Stimulated activated CD8-positive, alpha-beta memory T cell treated with anti-CD3 and anti-CD28 coated beads, Interleukin-15, amount 100 ng/mL, for 24 hours (primary cell): Measurements from ENCODE around the gene BTRC.

Experiments used
- DNase-seq: peaks from one replicate; pipeline ENCODE4 v3.0.0-alpha.2; 2020; ENCODE audit warnings: low read depth

BTRC gene

GRCh38 chr10:101538446-101538845 is 184.5 kb downstream of the BTRC start:
- DNase-seq, result no peak

- no peak for DNase-seq
Measured at GRCh38 chr10:101545898-101546297, 191.9 kb downstream of the BTRC start.

DNA sequence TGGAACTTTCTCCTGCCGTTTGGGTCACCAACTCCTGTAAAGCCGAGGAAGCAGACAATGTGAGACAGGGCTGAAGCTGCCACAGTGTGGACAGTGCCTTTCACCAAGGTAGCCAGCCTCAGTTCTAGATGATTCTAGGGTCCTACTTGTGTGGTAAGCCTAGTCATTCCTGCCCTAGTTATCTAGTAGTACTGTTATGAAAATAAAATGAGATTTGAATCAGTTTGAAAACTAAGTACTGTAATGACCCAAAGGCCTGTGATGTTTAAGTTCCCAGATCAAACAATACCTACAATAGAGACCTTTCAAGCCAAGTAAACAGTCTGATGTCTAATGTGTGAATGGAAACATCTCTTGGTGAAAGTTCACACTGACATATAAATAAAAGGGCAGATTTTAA is 197.0 kb downstream of the BTRC start:
- DNase-seq, result no peak

GRCh38 chr10:101552442-101552841 is 198.5 kb downstream of the BTRC start:
- no peak for DNase-seq

GRCh38 chr10:101557541-101557940 is 203.6 kb downstream of the BTRC start:
- DNase-seq, result no peak

- DNase-seq, result no peak
Measured at GRCh38 chr10:101558204-101558603, 204.2 kb downstream of the BTRC start.

DNA sequence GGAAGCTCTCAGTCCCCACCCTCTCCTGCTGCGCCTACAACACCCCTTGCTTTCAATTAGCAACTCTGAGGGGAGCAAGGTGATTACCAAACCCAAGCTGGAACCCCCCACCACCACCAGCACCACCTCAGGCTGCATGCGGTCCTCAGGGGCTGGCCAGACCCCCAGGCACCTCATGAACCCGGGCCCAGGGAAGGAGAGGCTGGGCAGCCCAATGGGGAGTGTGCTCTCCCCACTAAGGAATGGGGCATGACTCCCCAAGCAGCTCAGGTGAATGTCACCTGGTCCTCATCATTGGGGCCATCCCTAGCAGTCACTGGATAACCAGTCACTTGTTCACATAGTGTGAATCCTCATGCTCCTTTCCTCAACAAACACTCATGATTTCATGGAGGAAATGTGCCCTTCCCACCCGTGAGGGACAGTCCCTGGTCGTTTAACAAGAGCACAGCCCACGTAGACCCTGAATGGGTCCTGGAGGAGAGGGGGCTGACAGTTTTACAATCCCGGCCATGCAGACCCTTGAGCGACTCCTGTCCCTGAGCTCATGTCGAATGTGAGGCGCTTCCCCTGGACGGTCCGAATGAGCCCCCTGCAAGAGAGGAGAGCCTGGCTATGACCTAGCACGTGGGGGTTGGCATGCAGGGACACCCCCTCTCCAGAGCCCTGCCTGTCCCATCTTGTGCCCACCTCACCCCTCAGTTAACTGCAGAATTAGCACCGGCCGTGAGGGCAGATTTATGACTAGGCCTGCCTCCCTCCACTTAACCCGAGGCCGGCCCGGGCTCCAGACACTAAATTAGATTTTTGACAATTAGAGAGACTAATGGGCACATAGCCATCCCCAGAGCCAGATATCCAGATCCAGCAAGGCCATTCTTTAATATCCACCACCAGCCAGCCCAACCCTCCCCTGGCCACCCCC is 205.0 kb downstream of the BTRC start:
- DNase-seq, result no peak

GRCh38 chr10:101559596-101560297 is 205.8 kb downstream of the BTRC start:
- DNase-seq, result no peak

- DNase-seq, result no peak
Measured at GRCh38 chr10:101560298-101561067, 206.5 kb downstream of the BTRC start.

- DNase-seq, result no peak
Measured at GRCh38 chr10:101561068-101561915, 207.3 kb downstream of the BTRC start.

GRCh38 chr10:101562231-101562630 is 208.3 kb downstream of the BTRC start:
- DNase-seq, result no peak

DNA sequence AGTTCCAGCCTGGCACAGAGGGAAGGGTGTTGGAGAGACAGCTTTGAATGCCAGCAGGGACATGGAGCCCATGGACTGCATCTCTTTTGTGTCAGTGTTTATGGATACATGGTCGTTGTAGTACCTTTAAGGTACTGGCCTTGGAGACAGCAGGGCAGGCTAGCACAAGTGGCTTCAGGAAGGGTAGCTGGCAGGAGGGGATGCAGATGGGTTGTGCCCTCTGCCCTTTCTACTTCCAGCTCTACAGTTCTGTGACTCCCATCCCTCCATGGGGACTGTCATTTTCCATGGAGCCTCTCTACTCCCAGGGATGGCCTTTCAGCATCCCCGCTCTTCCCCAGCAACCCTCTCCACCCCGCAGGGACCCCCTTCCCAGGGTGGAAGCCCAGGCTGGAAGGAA is 209.0 kb downstream of the BTRC start:
- DNase-seq, result no peak

DNA sequence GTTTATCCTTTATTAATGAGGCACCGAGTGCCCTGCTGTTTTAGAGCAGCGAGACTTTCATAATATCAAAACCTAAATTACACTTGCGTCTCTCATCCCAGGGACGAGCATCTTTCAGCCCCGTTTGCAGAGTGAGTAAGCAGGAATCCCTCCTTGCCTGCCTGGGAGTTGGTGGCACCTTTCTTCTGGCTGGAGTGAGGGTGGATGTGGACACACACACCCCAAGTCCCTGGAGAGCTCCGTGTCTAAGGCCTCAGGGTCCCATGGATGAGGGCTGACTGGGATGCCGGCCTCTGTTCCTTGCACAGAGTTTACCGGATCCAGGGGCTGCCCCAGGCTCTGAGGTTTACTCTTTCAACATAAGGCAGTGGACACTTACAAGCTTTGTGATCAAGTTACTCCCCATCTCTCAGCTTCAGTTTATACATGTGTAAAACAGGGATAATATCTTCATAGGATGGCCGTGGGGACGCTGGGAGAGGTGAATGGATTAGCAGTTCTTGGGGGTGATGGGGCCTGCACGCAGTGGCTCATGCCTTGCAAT is 209.6 kb downstream of the BTRC start:
- no peak for DNase-seq

DNA sequence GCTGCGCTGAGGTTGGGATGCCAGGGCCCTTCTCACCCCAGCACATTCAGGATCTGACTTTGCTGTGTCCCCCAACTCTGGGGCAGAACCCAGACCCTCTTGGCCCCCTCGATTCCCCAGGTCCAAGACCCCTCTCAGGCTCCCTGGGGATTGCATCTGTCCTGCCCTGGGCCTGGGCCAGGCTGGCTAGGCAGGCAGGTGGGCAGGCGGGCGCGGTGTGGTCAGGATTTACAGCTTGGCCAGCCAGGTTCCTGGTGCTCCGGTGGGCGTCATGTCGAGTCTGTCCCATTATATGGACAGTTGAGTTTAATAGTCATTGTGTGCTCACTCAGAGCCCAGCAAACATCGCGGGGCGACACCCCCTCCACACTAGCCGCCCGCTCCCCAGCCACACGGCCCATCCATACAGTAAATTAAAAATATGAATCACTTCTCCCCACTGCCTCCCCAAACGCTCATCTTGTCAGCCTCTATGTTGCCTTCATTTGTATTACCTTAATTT is 210.6 kb downstream of the BTRC start:
- no peak for DNase-seq

GRCh38 chr10:101565370-101565900 is 211.5 kb downstream of the BTRC start:
- no peak for DNase-seq

GRCh38 chr10:101565936-101566332 is 212.0 kb downstream of the BTRC start:
- DNase-seq, result no peak

GRCh38 chr10:101566333-101567164 is 212.6 kb downstream of the BTRC start:
- no peak for DNase-seq

GRCh38 chr10:101567165-101568006 is 213.4 kb downstream of the BTRC start:
- DNase-seq, result no peak
